Progenitor cell of endocrine pancreas (in vitro differentiated cells): ENCODE measurements around the gene SLC48A1. TPM values are rescaled to one million over a fixed set of nuclear protein-coding genes. Genes with fewer than 3 reads are reported as not detected.

Source experiments
- DNase-seq: peaks from one replicate; pipeline ENCODE4 v3.0.0; 2021; ENCODE audit warnings: low spot score; ENCODE audit not compliant: unreplicated experiment
- H3K27ac Mint-ChIP-seq: 2 replicates; pipeline ENCODE4 v1.8.0; 2021; ENCODE audit warnings: mild to moderate bottlenecking, moderate library complexity, mixed read lengths
- H3K27me3 Mint-ChIP-seq: 2 replicates; pipeline ENCODE4 v1.8.0; 2021; ENCODE audit warnings: mixed read lengths
- H3K36me3 Mint-ChIP-seq: 2 replicates; pipeline ENCODE4 v1.8.0; 2022; ENCODE audit warnings: mixed read lengths; ENCODE audit not compliant: insufficient read depth
- H3K4me1 Mint-ChIP-seq: 2 replicates; pipeline ENCODE4 v1.8.0; 2021; ENCODE audit warnings: low read depth, mixed read lengths
- H3K4me3 Mint-ChIP-seq: 2 replicates; pipeline ENCODE4 v1.8.0; 2021; ENCODE audit warnings: low read depth, mild to moderate bottlenecking, moderate library complexity, mixed read lengths
- H3K9me3 Mint-ChIP-seq: 2 replicates; pipeline ENCODE4 v1.8.0; 2021; ENCODE audit warnings: low read depth, mixed read lengths
- CTCF ChIP-seq: fragments of 200-600 bp; sonication (generic); IDR thresholded peaks from one replicate; pipeline ENCODE4 v1.5.0; 2021; ENCODE audit warnings: antibody characterized with exemption, mild to moderate bottlenecking; ENCODE audit not compliant: unreplicated experiment
- total RNA-seq: library from RNA; stranded (reverse); gene quantifications from 2 replicates; pipeline ENCODE4 v1.2.1, GENCODE V29; 2021

SLC48A1 gene
- total RNA-seq, 1 donor from 2014 or later: 15.1 TPM

GRCh38 chr12:47791874-47792273 is 18.8 kb downstream of the SLC48A1 start:
- DNase-seq: no peak
- no peaks in the 10 kb centered on the region for H3K9me3 Mint-ChIP-seq
- H3K4me3 Mint-ChIP-seq: no peak overlapping the region
- no peak for TF ChIP-seq CTCF
- H3K27me3 Mint-ChIP-seq: no peaks in the 10 kb centered on the region
- no peaks in the 10 kb centered on the region for H3K4me1 Mint-ChIP-seq
- H3K36me3 Mint-ChIP-seq: peaks cover 14% of the 10 kb centered on the region
- no peak overlapping the region for H3K27ac Mint-ChIP-seq

DNA sequence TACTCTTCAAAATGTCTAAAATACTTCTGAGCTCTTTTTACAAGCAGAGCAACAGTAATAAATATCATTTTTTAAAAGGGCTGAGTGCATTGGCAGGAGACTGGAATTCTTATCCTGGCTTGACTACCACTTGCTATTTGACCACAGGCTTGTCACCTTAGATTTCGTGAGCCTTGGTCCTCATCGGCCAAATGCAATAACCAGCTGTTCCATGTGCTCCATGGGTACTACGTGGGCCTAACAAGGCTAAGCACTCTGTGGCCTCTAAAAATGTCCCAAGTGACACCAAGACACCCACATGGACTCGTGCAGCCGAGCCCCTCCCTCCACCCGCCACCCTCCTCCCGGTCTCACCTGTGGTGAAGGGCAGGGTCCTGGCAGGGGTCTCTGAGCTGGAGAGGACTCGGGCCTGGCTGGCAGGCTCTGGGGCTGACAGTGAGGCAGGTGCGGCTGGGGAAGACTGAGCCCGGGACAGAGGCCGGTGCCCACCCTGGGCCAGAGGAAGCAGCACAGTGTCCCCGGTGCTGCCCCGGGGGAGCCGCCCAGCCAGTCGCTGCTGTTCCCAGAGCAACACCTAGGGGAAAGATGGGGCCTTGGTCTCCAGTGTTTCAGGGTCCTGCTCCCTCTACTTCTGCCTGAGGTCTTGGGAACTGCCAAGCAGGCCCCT is 20.1 kb downstream of the SLC48A1 start:
- Mint-ChIP-seq H3K4me3 (no peak overlapping the region), H3K36me3 (peaks cover 12% of the 10 kb centered on the region), H3K27ac (no peak overlapping the region), H3K4me1 (peaks cover 2% of the 10 kb centered on the region), H3K27me3 (no peaks in the 10 kb centered on the region), H3K9me3 (no peaks in the 10 kb centered on the region)
- TF ChIP-seq CTCF: no peak
- no peak for DNase-seq

DNA sequence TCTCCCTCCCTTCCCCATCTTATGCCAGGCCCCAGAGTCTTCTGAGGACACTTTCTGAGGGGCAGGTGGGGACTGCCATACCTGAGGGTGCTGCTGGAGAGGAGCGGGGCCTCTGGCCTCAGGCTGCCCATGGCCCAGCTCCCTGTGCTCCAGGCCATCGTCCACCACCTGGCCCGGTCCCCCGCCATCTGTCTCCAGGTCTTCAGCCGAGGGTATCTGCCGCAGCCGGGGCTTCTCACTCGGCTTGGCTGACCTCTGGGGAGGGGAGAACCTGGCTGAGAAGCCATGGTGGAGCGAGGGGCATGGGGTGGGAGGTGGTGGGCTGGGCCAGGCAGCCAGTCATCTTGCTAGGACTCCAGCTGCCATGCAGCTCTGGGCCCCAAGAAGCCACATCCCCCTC is 21.6 kb downstream of the SLC48A1 start:
- DNase-seq: no peak
- H3K36me3 Mint-ChIP-seq: peaks cover 6% of the 10 kb centered on the region
- no peak overlapping the region for H3K27ac Mint-ChIP-seq
- H3K4me1 Mint-ChIP-seq: peaks cover 2% of the 10 kb centered on the region
- H3K27me3 Mint-ChIP-seq: no peaks in the 10 kb centered on the region
- TF ChIP-seq CTCF: no peak
- H3K9me3 Mint-ChIP-seq: no peaks in the 10 kb centered on the region
- no peak overlapping the region for H3K4me3 Mint-ChIP-seq

DNA sequence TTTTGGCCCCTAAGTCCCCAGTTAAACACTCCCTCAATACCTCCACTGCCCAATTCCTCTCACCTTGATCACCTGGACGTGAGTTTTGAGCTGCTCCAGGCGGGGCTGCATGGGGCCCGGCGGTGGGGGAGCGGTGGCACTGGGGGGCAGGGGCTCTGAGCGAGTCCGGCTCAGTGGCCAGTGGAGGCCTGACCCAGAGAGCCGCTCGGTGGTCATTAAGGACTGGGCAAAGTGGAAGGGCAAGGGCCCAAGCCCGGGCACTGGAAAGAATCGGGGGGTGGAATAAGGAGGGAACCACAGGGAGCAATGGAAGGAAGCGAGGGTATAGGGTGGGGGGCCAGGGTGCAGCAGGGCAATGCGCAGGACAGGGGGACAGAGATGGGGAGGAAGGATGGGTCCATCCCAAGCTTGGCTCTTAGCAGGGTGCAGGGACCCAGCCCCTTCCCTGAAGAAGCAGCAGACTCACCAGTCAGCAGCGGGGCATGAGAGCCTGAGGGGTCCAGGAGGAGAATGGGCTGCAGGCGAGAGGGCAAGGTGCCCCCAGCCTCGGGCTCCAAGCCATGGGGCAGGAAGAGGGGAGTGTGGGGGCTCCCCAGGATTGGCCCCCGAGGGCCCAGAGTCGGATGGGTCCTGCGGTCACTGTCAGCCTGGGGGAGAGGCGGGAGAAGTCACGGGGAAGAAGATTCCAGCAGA is 22.2 kb downstream of the SLC48A1 start:
- peaks cover 2% of the 10 kb centered on the region for H3K4me1 Mint-ChIP-seq
- TF ChIP-seq CTCF: no peak
- H3K27ac Mint-ChIP-seq: no peak overlapping the region
- H3K27me3 Mint-ChIP-seq: no peaks in the 10 kb centered on the region
- H3K4me3 Mint-ChIP-seq: no peak overlapping the region
- DNase-seq: no peak
- H3K36me3 Mint-ChIP-seq: peaks cover 6% of the 10 kb centered on the region
- H3K9me3 Mint-ChIP-seq: no peaks in the 10 kb centered on the region

- Mint-ChIP-seq H3K4me3 (no peak overlapping the region), H3K4me1 (peaks cover 2% of the 10 kb centered on the region), H3K27ac (no peak overlapping the region), H3K27me3 (no peaks in the 10 kb centered on the region), H3K9me3 (no peaks in the 10 kb centered on the region), H3K36me3 (peaks cover 5% of the 10 kb centered on the region)
- DNase-seq: no peak
- no peak for TF ChIP-seq CTCF
Observed at GRCh38 chr12:47795814-47796411, 22.9 kb downstream of the SLC48A1 start.
